Ascending aorta (tissue), 2 donors: ENCODE measurements around the gene NKD2. TPM values are rescaled to one million over a fixed set of nuclear protein-coding genes. Genes with fewer than 3 reads are reported as not detected.

ENCODE experiments used
- DNase-seq, 2 donors: peaks; one replicate each; pipeline ENCODE4 v3.0.0-alpha.2; 2019; ENCODE audit warnings: low spot score in 2 of 2
- H3K27ac ChIP-seq, 2 donors: fragments of 200-600 bp; sonication (generic); one replicate each; pipeline ENCODE4 v1.5.1; 2016 to 2017; ENCODE audit warnings: mild to moderate bottlenecking in 1 of 2
- H3K27me3 ChIP-seq: fragments of 200-600 bp; sonication (generic); one replicate; pipeline ENCODE4 v1.5.1; 2017
- H3K36me3 ChIP-seq, 2 donors: fragments of 200-600 bp; sonication (generic); one replicate each; pipeline ENCODE4 v1.5.1; 2016
- H3K4me1 ChIP-seq, 2 donors: fragments of 200-600 bp; sonication (generic); one replicate each; pipeline ENCODE4 v1.5.1; 2016 to 2017; ENCODE audit warnings: mild to moderate bottlenecking in 1 of 2
- H3K4me3 ChIP-seq, 2 donors: fragments of 200-600 bp; sonication (generic); one replicate each; pipeline ENCODE4 v1.5.1; 2016 to 2017; ENCODE audit warnings: mild to moderate bottlenecking in 1 of 2
- H3K9me3 ChIP-seq, 2 donors: fragments of 200-600 bp; sonication (generic); one replicate each; pipeline ENCODE4 v1.5.1; 2016
- intact Hi-C: fragments of 100-400 bp; cut with DNase I; formaldehyde crosslinking; loops from one replicate; pipeline ENCODE4 v1.15.1; 2023
- total RNA-seq: library from RNA; depleted of rRNA; stranded (reverse); fragments of >200 nt; gene quantifications from one replicate; pipeline ENCODE4 v1.1.0, GENCODE V29; 2016
- TF ChIP-seq, protein P1 (sequence below), 3 experiments: fragments of 200-600 bp in 2 of 3; fragments of 450-650 bp in 1 of 3; sonication (generic) in 2 of 3; IDR thresholded peaks; one replicate each; pipeline ENCODE4 v1.5.1; 2016 to 2019; ENCODE audit warnings: antibody characterized with exemption in 3 of 3, mild to moderate bottlenecking in 1 of 3, moderate library complexity in 1 of 3

NKD2 gene
- total RNA-seq, 1 donor from 2014 or later: 6.5 TPM

GRCh38 chr5:1052641-1053390 lies 44.2 kb downstream of the NKD2 start:
- Histone ChIP-seq H3K4me3 (no peak overlapping the region), H3K9me3 (no peaks in the 10 kb centered on the region), H3K4me1 (no peaks in the 10 kb centered on the region), H3K27ac (no peak overlapping the region), H3K27me3 (no peaks in the 10 kb centered on the region), H3K36me3 (peaks cover 16 to 39% of the 10 kb centered on the region in 2 donors)
- TF ChIP-seq, protein P1, sequence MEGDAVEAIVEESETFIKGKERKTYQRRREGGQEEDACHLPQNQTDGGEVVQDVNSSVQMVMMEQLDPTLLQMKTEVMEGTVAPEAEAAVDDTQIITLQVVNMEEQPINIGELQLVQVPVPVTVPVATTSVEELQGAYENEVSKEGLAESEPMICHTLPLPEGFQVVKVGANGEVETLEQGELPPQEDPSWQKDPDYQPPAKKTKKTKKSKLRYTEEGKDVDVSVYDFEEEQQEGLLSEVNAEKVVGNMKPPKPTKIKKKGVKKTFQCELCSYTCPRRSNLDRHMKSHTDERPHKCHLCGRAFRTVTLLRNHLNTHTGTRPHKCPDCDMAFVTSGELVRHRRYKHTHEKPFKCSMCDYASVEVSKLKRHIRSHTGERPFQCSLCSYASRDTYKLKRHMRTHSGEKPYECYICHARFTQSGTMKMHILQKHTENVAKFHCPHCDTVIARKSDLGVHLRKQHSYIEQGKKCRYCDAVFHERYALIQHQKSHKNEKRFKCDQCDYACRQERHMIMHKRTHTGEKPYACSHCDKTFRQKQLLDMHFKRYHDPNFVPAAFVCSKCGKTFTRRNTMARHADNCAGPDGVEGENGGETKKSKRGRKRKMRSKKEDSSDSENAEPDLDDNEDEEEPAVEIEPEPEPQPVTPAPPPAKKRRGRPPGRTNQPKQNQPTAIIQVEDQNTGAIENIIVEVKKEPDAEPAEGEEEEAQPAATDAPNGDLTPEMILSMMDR (IDR thresholded peaks at IDR 0.05): no peak
- DNase-seq: no peak
- intact Hi-C loops: no loop called here

DNA sequence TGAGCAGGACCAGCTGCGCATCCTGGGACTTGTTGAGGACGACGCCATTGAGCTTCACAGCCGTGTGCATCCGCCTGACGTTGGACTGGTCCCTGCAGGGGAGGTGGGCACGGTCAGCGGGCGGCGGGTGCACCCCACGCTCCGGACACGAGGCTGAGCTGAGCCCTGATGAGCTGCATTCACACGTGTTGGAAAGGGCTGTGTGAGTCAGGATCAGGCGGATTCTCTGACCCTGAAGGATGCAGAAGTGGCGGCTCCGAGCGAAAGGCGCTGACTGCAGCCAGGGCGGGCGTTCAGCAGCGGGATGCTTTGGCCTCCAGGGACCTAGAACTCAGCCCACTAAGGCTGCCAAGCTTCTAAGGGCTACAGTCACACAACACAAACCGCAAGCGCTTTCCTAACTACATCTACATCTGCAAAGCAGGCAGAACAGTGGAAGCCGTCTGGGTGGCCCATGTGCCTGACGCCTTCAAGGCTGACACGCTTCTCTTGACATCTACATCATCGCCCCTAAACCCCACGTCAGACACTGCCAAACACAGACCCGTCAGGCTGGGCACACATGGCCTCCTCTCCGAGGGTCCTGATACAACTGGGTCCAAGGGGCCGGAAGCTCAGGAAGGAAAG lies 44.9 kb downstream of the NKD2 start:
- TF ChIP-seq, protein P1 (IDR thresholded peaks at IDR 0.05): no peak
- H3K9me3 ChIP-seq: no peaks in the 10 kb centered on the region
- intact Hi-C loops: no loop called here
- H3K27me3 ChIP-seq: no peaks in the 10 kb centered on the region
- no peak for DNase-seq
- no peaks in the 10 kb centered on the region for H3K4me1 ChIP-seq
- H3K27ac ChIP-seq: no peak overlapping the region
- H3K36me3 ChIP-seq: peaks cover 16 to 45% of the 10 kb centered on the region in 2 donors
- H3K4me3 ChIP-seq: no peak overlapping the region

DNA sequence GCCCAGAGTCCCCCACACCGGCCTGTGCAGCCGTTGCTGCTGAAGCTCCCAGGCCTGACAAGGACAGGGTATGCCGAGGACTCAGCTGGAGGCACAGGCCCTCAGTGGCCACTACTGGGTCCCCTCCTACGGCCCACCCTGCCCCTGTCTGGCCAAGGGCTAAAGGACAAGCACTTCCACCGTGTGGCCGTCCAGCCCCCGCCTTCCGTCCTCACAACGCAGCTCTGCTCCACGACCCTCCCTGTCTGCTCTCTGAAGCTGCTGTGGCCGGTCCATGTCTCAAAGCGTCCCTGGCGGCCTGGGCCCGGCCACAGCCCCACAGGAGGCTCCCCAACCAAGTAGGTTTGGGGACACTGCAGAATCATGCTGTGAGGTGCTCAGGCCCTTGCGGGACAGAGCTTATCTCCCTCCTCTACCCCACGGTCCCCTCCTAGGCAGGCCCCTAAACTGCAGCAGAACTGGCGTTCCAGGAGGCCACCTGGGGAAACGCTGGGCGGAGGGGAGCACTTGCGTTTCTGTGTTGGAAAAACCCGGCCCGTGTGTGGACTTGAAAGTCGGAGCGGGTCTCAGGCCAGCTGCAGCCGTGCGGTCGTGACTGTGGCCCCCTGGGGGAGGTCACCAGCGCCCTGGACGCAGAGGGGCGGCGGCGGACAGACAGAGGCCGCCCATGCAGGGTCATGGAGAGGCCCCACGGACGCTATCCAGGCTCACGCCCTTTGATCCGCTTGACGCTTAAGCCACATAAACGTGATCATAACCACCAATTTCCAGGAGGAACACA lies 45.6 kb downstream of the NKD2 start:
- intact Hi-C loops: no loop called here

GRCh38 chr5:1054799-1055775 lies 46.5 kb downstream of the NKD2 start:
- Histone ChIP-seq H3K27me3 (no peaks in the 10 kb centered on the region), H3K4me1 (no peaks in the 10 kb centered on the region), H3K36me3 (peaks cover 20 to 50% of the 10 kb centered on the region in 2 donors), H3K4me3 (no peak overlapping the region), H3K27ac (no peak overlapping the region), H3K9me3 (no peaks in the 10 kb centered on the region)
- intact Hi-C loops: no loop called here
- TF ChIP-seq, protein P1 (IDR thresholded peaks at IDR 0.05): no peak
- DNase-seq: no peak

More for the DNA sequence above, 45.6 kb downstream of the NKD2 start:
- no peak overlapping the region for H3K27ac ChIP-seq
- H3K4me1 ChIP-seq: no peaks in the 10 kb centered on the region
- H3K36me3 ChIP-seq: peaks cover 16 to 47% of the 10 kb centered on the region in 2 donors
- TF ChIP-seq, protein P1 (IDR thresholded peaks at IDR 0.05): no peak
- H3K27me3 ChIP-seq: no peaks in the 10 kb centered on the region
- DNase-seq: no peak
- no peak overlapping the region for H3K4me3 ChIP-seq
- H3K9me3 ChIP-seq: no peaks in the 10 kb centered on the region
